Measurements from ENCODE around the gene NTMT1.

NTMT1 gene

GRCh38 chr9:129615407-129616285 is 10.3 kb upstream of the NTMT1 start:
- ATAC-seq (ENCODE audit: low read depth) (no peak), DNase-seq (ENCODE audit: low spot score in 2 of 2) (no peak)
- Mint-ChIP-seq H3K4me1 (peaks cover 5% of the 10 kb centered on the region), H3K4me3 (no peak overlapping the region), H3K27ac (no peak overlapping the region), H3K36me3 (no peaks in the 10 kb centered on the region), H3K27me3 (peaks cover 10% of the 10 kb centered on the region), H3K9me3 (no peaks in the 10 kb centered on the region)

GRCh38 chr9:129617167-129617566 is 8.8 kb upstream of the NTMT1 start:
- H3K4me3 Mint-ChIP-seq: no peak overlapping the region
- no peaks in the 10 kb centered on the region for H3K9me3 Mint-ChIP-seq
- ATAC-seq (ENCODE audit: low read depth) (peak; percentile 41), DNase-seq (ENCODE audit: low spot score in 2 of 2) (no peak)
- H3K36me3 Mint-ChIP-seq: no peaks in the 10 kb centered on the region
- no peaks in the 10 kb centered on the region for H3K4me1 Mint-ChIP-seq
- H3K27ac Mint-ChIP-seq: no peak overlapping the region
- peaks cover 13% of the 10 kb centered on the region for H3K27me3 Mint-ChIP-seq

- Mint-ChIP-seq H3K27me3 (peaks cover 13% of the 10 kb centered on the region), H3K9me3 (no peaks in the 10 kb centered on the region), H3K4me1 (peaks cover 7% of the 10 kb centered on the region), H3K4me3 (peak overlapping the region; percentile 33), H3K27ac (no peak overlapping the region), H3K36me3 (no peaks in the 10 kb centered on the region)
- no peak for ATAC-seq (ENCODE audit: low read depth)
- DNase-seq (ENCODE audit: low spot score in 2 of 2): no peak
Observed at GRCh38 chr9:129619787-129620668, 5.9 kb upstream of the NTMT1 start.

- DNase-seq (ENCODE audit: low spot score in 2 of 2): no peak
- H3K4me3 Mint-ChIP-seq: no peak within 1 kb of the TSS
- no peaks in the 10 kb centered on the region for H3K36me3 Mint-ChIP-seq
- no peak for ATAC-seq (ENCODE audit: low read depth)
- H3K9me3 Mint-ChIP-seq: no peaks in the 10 kb centered on the region
- no peak within 1 kb of the TSS for H3K27ac Mint-ChIP-seq
- peaks cover 13% of the 10 kb centered on the region for H3K27me3 Mint-ChIP-seq
- H3K4me1 Mint-ChIP-seq: peaks cover 8% of the 10 kb centered on the region
Observed at GRCh38 chr9:129620669-129621295, 5.2 kb upstream of the NTMT1 start, which contains the start of gene C9orf50. C9orf50 (minus strand) TSS chr9:129621101; CDS start chr9:129620574, 527 bp downstream.

- ATAC-seq (ENCODE audit: low read depth): no peak
- DNase-seq (ENCODE audit: low spot score in 2 of 2): no peak
- H3K4me1 Mint-ChIP-seq: peaks cover 18% of the 10 kb centered on the region
- peaks cover 12% of the 10 kb centered on the region for H3K27me3 Mint-ChIP-seq
- H3K36me3 Mint-ChIP-seq: no peaks in the 10 kb centered on the region
- no peak overlapping the region for H3K4me3 Mint-ChIP-seq
- no peaks in the 10 kb centered on the region for H3K9me3 Mint-ChIP-seq
- peak overlapping the region; percentile 91 for H3K27ac Mint-ChIP-seq
Observed at GRCh38 chr9:129623331-129623730, 2.6 kb upstream of the NTMT1 start.

- DNase-seq (ENCODE audit: low spot score in 2 of 2) (peak; percentile 60 to 69), ATAC-seq (ENCODE audit: low read depth) (no peak)
- H3K4me1 Mint-ChIP-seq: peaks cover 24% of the 10 kb centered on the region
Observed at GRCh38 chr9:129624168-129624759, 1.7 kb upstream of the NTMT1 start.

GRCh38 chr9:129624947-129625346 is 1.0 kb upstream of the NTMT1 start:
- peak overlapping the region; percentile 91 for H3K27ac Mint-ChIP-seq
- ATAC-seq (ENCODE audit: low read depth): peak; percentile 59
- H3K9me3 Mint-ChIP-seq: no peaks in the 10 kb centered on the region
- H3K36me3 Mint-ChIP-seq: no peaks in the 10 kb centered on the region
- peaks cover 24% of the 10 kb centered on the region for H3K4me1 Mint-ChIP-seq
- peaks cover 4% of the 10 kb centered on the region for H3K27me3 Mint-ChIP-seq
- H3K4me3 Mint-ChIP-seq: peak overlapping the region; percentile 89
- DNase-seq (ENCODE audit: low spot score in 2 of 2): peak in 1 of 2 donors; percentile 47

More at GRCh38 chr9:129624168-129624759, 1.7 kb upstream of the NTMT1 start:
- Mint-ChIP-seq H3K27me3 (peaks cover 6% of the 10 kb centered on the region), H3K27ac (peak overlapping the region; percentile 91), H3K36me3 (no peaks in the 10 kb centered on the region), H3K9me3 (no peaks in the 10 kb centered on the region), H3K4me3 (peak overlapping the region; percentile 89)

- Mint-ChIP-seq H3K27ac (peak overlapping the region; percentile 91), H3K4me3 (peak overlapping the region; percentile 89), H3K9me3 (no peaks in the 10 kb centered on the region), H3K36me3 (peaks cover 2% of the 10 kb centered on the region), H3K4me1 (peaks cover 39% of the 10 kb centered on the region), H3K27me3 (no peaks in the 10 kb centered on the region)
- DNase-seq (ENCODE audit: low spot score in 2 of 2) (peak; percentile 44 to 54), ATAC-seq (ENCODE audit: low read depth) (peak; percentile 39)
Observed at GRCh38 chr9:129626625-129627284, 792 bp downstream of the NTMT1 start.

GRCh38 chr9:129627556-129628440 is 1.8 kb downstream of the NTMT1 start:
- Mint-ChIP-seq H3K36me3 (peaks cover 2% of the 10 kb centered on the region), H3K4me1 (peaks cover 39% of the 10 kb centered on the region), H3K27me3 (no peaks in the 10 kb centered on the region), H3K4me3 (peak overlapping the region; percentile 89), H3K27ac (peak overlapping the region; percentile 91), H3K9me3 (no peaks in the 10 kb centered on the region)
- DNase-seq (ENCODE audit: low spot score in 2 of 2) (no peak), ATAC-seq (ENCODE audit: low read depth) (no peak)

GRCh38 chr9:129628709-129629108 is 2.7 kb downstream of the NTMT1 start:
- Mint-ChIP-seq H3K4me1 (peaks cover 38% of the 10 kb centered on the region), H3K27ac (no peak overlapping the region), H3K36me3 (peaks cover 2% of the 10 kb centered on the region), H3K27me3 (no peaks in the 10 kb centered on the region), H3K9me3 (no peaks in the 10 kb centered on the region), H3K4me3 (no peak overlapping the region)
- no peak for DNase-seq (ENCODE audit: low spot score in 2 of 2)
- no peak for ATAC-seq (ENCODE audit: low read depth)

GRCh38 chr9:129629251-129629820 is 3.4 kb downstream of the NTMT1 start:
- peaks cover 34% of the 10 kb centered on the region for H3K4me1 Mint-ChIP-seq
- no peak overlapping the region for H3K4me3 Mint-ChIP-seq
- H3K9me3 Mint-ChIP-seq: no peaks in the 10 kb centered on the region
- peaks cover 2% of the 10 kb centered on the region for H3K36me3 Mint-ChIP-seq
- ATAC-seq (ENCODE audit: low read depth) (no peak), DNase-seq (ENCODE audit: low spot score in 2 of 2) (no peak)
- H3K27ac Mint-ChIP-seq: no peak overlapping the region
- H3K27me3 Mint-ChIP-seq: no peaks in the 10 kb centered on the region
